Measurements from ENCODE around the gene FOXP1. TPM values are rescaled to one million over a fixed set of nuclear protein-coding genes. Genes with fewer than 3 reads are reported as not detected.
A peak's percentile ranks its signal among the peaks of the same experiment; 100 is the strongest.

FOXP1 gene
- total RNA-seq, 4 donors from 2014 or later: 181 to 225 (median 205) TPM

GRCh38 chr3:71614426-71614825 lies 30.9 kb upstream of the FOXP1 start:
- Histone ChIP-seq H3K4me3 (no peak overlapping the region), H3K36me3 (no peaks in the 10 kb centered on the region), H3K27ac (replicated peaks in 1 of 4) (no peak overlapping the region), H3K27me3 (no peaks in the 10 kb centered on the region), H3K9me3 (no peaks in the 10 kb centered on the region), H3K4me1 (peaks cover 0 to 16% (median 9%) of the 10 kb centered on the region in 4 donors)
- WGBS: 85% methylated on average over 5 of the region's 5 CpGs
- DNase-seq (ENCODE audit: extremely low spot score): peak; percentile 70
- TF ChIP-seq POLR2A (IDR thresholded peaks at IDR 0.05; ENCODE audit: low read depth) (no peak), EP300 (IDR thresholded peaks at IDR 0.05) (no peak), POLR2AphosphoS5 (IDR thresholded peaks at IDR 0.05) (no peak), CTCF (IDR thresholded peaks at IDR 0.05) (no peak)
- intact Hi-C loops (cut with DNase I): no loop called here

GRCh38 chr3:71611099-71611498 lies 27.6 kb upstream of the FOXP1 start:
- intact Hi-C loops (cut with DNase I): no loop called here
- Histone ChIP-seq H3K4me3 (no peak overlapping the region), H3K4me1 (peaks cover 0 to 16% (median 9%) of the 10 kb centered on the region in 4 donors), H3K9me3 (peaks cover 0 to 6% (median 0%) of the 10 kb centered on the region in 4 donors), H3K27me3 (no peaks in the 10 kb centered on the region), H3K36me3 (no peaks in the 10 kb centered on the region), H3K27ac (replicated peaks in 1 of 4) (no peak overlapping the region)
- DNase-seq (ENCODE audit: extremely low spot score): peak; percentile 70
- 55% methylated on average over 3 of the region's 3 CpGs for WGBS
- TF ChIP-seq POLR2A (IDR thresholded peaks at IDR 0.05; ENCODE audit: low read depth) (no peak), CTCF (IDR thresholded peaks at IDR 0.05) (no peak)

- no peak overlapping the region for H3K27ac ChIP-seq (replicated peaks in 1 of 4)
- H3K36me3 ChIP-seq: no peaks in the 10 kb centered on the region
- no peaks in the 10 kb centered on the region for H3K27me3 ChIP-seq
- TF ChIP-seq EP300 (IDR thresholded peaks at IDR 0.05): no peak
- no peak for TF ChIP-seq POLR2A (IDR thresholded peaks at IDR 0.05; ENCODE audit: low read depth)
- TF ChIP-seq POLR2AphosphoS5 (IDR thresholded peaks at IDR 0.05): no peak
- no peak for TF ChIP-seq CTCF (IDR thresholded peaks at IDR 0.05)
- H3K4me1 ChIP-seq: peaks cover 0 to 16% (median 9%) of the 10 kb centered on the region in 4 donors
- peaks cover 0 to 6% (median 0%) of the 10 kb centered on the region in 4 donors for H3K9me3 ChIP-seq
- no peak for DNase-seq (ENCODE audit: extremely low spot score)
- H3K4me3 ChIP-seq: no peak overlapping the region
- 98% methylated on average over 2 of the region's 2 CpGs for WGBS
- intact Hi-C loops (cut with DNase I): no loop called here
Measured at GRCh38 chr3:71607364-71607763, 23.8 kb upstream of the FOXP1 start.

- intact Hi-C loops (cut with DNase I): no loop called here
- no peak overlapping the region for H3K4me3 ChIP-seq
- 90% methylated on average over 5 of the region's 5 CpGs for WGBS
Measured at GRCh38 chr3:71606582-71606981, 23.1 kb upstream of the FOXP1 start.

More at GRCh38 chr3:71606582-71606981, 23.1 kb upstream of the FOXP1 start:
- TF ChIP-seq CTCF (IDR thresholded peaks at IDR 0.05) (no peak), EP300 (IDR thresholded peaks at IDR 0.05) (no peak), POLR2A (IDR thresholded peaks at IDR 0.05; ENCODE audit: low read depth) (no peak), POLR2AphosphoS5 (IDR thresholded peaks at IDR 0.05) (no peak)
- H3K27ac ChIP-seq (replicated peaks in 1 of 4): no peak overlapping the region
- DNase-seq (ENCODE audit: extremely low spot score): no peak
- peaks cover 0 to 12% (median 8%) of the 10 kb centered on the region in 4 donors for H3K4me1 ChIP-seq
- peaks cover 0 to 6% (median 0%) of the 10 kb centered on the region in 4 donors for H3K9me3 ChIP-seq
- H3K36me3 ChIP-seq: no peaks in the 10 kb centered on the region
- H3K27me3 ChIP-seq: no peaks in the 10 kb centered on the region

Measured in esophagus muscularis mucosa (tissue), 4 donors.